Amniotic stem cell (primary cell): ENCODE data around the gene HIGD1A.
A peak's percentile ranks its signal among the peaks of the same experiment; 100 is the strongest.

Experiments used
- DNase-seq: peaks from one replicate; lab custom pipeline; 2025; lab: John Stamatoyannopoulos, UW

Gene HIGD1A

GRCh38 chr3:42799376-42799775 lies 4.9 kb downstream of the HIGD1A start:
- DNase-seq: no peak

- DNase-seq: no peak
Observed at GRCh38 chr3:42796332-42796885, 7.9 kb downstream of the HIGD1A start.

- no peak for DNase-seq
Observed at GRCh38 chr3:42795621-42796181, 8.6 kb downstream of the HIGD1A start.

GRCh38 chr3:42790714-42791229 lies 13.5 kb downstream of the HIGD1A start:
- DNase-seq: no peak

- DNase-seq: no peak
Observed at GRCh38 chr3:42786631-42787030, 17.7 kb downstream of the HIGD1A start.

GRCh38 chr3:42786212-42786611 lies 18.1 kb downstream of the HIGD1A start:
- no peak for DNase-seq

GRCh38 chr3:42780892-42781700 lies 23.2 kb downstream of the HIGD1A start:
- peak; percentile 52 for DNase-seq

GRCh38 chr3:42780398-42780797 lies 23.9 kb downstream of the HIGD1A start:
- no peak for DNase-seq

GRCh38 chr3:42778644-42779043 lies 25.6 kb downstream of the HIGD1A start:
- no peak for DNase-seq

GRCh38 chr3:42773409-42773751 lies 30.9 kb downstream of the HIGD1A start:
- DNase-seq: no peak

GRCh38 chr3:42772670-42773408 lies 31.5 kb downstream of the HIGD1A start, which contains the start of gene CCDC13:
Gene CCDC13 (minus strand): TSS chr3:42773253. CDS start chr3:42758345, 14,908 bp downstream.
- peak; percentile 73 for DNase-seq

GRCh38 chr3:42771271-42771670 lies 33.0 kb downstream of the HIGD1A start:
- no peak for DNase-seq

GRCh38 chr3:42769477-42770131 lies 34.7 kb downstream of the HIGD1A start:
- DNase-seq: no peak

GRCh38 chr3:42764561-42765295 lies 39.6 kb downstream of the HIGD1A start:
- DNase-seq: no peak

GRCh38 chr3:42764115-42764514 lies 40.2 kb downstream of the HIGD1A start:
- DNase-seq: no peak

- DNase-seq: no peak
Observed at GRCh38 chr3:42763021-42763420, 41.3 kb downstream of the HIGD1A start.

GRCh38 chr3:42762046-42762724 lies 42.1 kb downstream of the HIGD1A start:
- DNase-seq: no peak

- no peak for DNase-seq
Observed at GRCh38 chr3:42758126-42758525, 46.2 kb downstream of the HIGD1A start.

- no peak for DNase-seq
Observed at GRCh38 chr3:42756681-42757213, 47.5 kb downstream of the HIGD1A start.
